AG09309 (cell line): ENCODE measurements around the gene NUMB.

Experiments
- DNase-seq: peaks from one replicate; pipeline ENCODE4 v3.0.0-alpha.2; 2010; ENCODE audit warnings: low read depth
- H3K4me3 ChIP-seq: 2 replicates; pipeline ENCODE4 v1.5.1; 2011; ENCODE audit warnings: mild to moderate bottlenecking, low read depth, low read length, moderate library complexity; ENCODE audit not compliant: control insufficient read depth
- TF ChIP-seq, protein P1 (sequence below): IDR thresholded peaks from 2 replicates; pipeline ENCODE4 v1.5.1; 2011; ENCODE audit warnings: mild to moderate bottlenecking, low read depth, low read length, inconsistent platforms; ENCODE audit not compliant: insufficient read depth, control insufficient read depth; ENCODE audit errors: missing control alignments

NUMB gene

DNA sequence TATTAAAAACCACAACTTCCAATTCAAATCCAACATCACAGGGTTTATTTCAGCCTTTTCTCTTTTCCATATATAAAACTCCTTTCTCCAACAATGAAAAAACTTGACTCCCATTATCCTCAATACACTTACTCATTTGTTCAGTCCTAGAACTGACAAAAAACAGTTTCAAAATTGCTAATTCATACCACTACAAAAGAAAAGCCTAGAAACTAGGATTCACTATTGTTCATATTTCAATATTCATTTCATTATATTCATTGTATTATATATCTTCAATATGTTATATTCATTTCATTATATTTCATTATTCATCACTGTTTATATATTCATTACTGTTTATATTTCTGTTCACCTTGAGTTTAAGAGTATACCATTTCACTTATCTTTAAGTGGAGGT is 85.8 kb downstream of the NUMB start:
- H3K4me3 ChIP-seq = no peak overlapping the region
- TF ChIP-seq, protein P1, sequence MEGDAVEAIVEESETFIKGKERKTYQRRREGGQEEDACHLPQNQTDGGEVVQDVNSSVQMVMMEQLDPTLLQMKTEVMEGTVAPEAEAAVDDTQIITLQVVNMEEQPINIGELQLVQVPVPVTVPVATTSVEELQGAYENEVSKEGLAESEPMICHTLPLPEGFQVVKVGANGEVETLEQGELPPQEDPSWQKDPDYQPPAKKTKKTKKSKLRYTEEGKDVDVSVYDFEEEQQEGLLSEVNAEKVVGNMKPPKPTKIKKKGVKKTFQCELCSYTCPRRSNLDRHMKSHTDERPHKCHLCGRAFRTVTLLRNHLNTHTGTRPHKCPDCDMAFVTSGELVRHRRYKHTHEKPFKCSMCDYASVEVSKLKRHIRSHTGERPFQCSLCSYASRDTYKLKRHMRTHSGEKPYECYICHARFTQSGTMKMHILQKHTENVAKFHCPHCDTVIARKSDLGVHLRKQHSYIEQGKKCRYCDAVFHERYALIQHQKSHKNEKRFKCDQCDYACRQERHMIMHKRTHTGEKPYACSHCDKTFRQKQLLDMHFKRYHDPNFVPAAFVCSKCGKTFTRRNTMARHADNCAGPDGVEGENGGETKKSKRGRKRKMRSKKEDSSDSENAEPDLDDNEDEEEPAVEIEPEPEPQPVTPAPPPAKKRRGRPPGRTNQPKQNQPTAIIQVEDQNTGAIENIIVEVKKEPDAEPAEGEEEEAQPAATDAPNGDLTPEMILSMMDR = no peak
- DNase-seq = no peak

DNA sequence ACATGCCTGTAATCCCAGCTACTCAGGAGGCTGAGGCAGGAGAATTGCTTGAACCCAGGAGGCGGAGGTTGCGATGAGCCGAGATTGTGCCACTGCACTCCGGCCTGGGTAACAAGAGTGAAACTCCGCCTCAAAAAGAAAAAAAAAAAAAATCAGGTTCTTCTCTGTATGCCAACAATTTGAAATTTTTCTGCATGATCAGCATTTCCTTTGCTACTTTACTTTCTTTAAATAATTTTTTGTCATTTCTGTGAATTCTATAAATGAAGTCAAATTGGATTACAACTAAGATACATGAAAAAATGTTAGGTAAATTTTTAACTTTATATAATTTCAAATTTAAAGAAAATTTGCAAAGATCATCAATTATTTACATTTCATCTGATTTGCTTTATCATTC is 87.8 kb downstream of the NUMB start:
- no peak overlapping the region for H3K4me3 ChIP-seq
- TF ChIP-seq, protein P1 = no peak
- DNase-seq = no peak

DNA sequence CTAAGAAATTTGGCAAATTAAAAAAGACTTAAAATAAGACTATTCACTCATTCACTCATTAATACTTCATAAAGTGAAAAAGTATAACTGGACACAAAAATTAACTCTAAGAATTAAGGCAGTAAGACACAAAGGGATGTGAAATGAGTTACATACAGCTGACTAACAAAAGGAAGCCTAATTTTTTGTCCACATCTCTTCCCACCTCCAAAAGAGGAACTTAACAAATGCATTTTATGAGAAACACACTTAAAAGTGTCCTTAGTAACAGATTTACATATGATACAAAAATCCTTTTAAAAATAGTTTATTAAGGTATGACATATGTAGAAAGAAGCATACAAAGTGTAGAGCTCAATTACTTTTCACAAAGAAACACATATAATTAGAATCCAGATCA is 88.9 kb downstream of the NUMB start:
- TF ChIP-seq, protein P1 = no peak
- no peak overlapping the region for H3K4me3 ChIP-seq
- DNase-seq = no peak

DNA sequence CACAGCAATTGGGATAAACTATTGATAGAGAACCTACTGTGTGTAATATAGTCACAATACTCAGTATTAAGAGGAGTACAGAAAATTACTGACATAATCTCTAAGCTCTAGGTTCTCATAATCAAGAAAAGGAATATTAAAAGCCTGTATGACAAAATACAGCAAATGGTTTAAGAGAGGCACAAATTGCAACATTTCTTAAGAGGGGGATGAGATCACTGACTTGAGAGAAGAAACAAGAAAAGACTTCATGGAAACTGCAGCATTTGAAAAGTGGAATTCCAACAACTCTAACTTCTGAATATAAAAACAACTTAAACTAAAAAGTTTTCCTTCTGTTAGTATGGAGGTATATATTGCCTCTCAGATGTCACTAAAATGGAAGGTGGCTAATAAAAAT is 89.7 kb downstream of the NUMB start:
- DNase-seq = no peak
- TF ChIP-seq, protein P1 = no peak

DNA sequence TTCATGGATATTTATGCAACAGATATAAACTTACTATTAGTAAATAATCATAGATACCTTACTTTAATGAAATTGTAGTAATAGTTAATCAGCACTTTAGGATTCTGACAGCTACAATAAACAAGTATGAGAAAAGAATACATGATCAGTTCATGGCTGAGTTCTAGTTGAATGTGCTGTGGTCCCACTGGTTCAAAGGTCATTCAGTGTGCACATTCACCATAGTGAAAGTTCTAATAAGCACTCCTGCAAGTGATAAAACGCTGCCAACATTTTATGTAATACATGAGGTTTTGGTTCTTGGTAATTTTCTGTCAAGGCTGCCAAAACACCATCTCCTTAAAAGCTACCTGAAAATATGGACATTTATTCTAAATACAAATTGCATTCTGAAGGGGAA is 92.6 kb downstream of the NUMB start:
- TF ChIP-seq, protein P1 = no peak
- no peak for DNase-seq
- no peak overlapping the region for H3K4me3 ChIP-seq

More for the DNA sequence above, 89.7 kb downstream of the NUMB start:
- H3K4me3 ChIP-seq = no peak overlapping the region

DNA sequence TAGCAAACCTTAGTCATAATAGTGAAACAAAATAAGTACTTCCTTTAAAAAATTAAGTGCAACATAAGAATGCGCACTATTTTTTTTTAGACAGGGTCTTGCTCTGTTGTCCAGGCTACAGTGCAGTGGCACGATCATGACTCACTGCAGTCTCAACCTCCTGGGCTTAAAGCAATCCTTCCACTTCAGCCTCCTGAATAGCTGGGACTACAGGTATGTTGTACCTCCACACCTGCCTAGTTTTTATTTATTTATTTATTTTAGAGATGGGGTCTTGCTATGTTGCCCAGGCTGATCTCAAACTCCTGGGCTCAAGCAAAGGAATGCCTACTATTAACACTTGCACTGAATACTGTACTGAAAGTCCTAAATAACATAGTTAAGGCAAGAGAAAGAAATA is 93.8 kb downstream of the NUMB start:
- no peak for DNase-seq
- TF ChIP-seq, protein P1 = no peak
- no peak overlapping the region for H3K4me3 ChIP-seq

DNA sequence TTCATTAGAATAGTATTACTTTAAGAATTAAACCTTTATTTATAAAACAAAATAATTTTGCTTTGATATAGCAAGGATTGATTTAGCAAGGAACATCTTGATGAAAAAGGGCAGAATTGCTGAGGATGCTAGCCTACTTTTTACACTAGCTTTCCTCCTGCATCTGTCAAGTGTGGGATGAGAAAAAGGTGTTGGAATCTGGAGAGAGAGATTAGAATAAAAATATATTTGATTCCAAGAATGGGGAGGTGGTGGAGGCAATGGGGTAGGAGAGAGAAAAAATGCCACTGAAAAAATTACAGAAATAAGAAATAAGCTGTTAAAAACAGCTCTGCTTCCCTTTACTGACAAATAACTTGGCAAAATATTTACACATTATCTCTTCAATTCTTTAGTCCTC is 98.9 kb downstream of the NUMB start:
- no peak overlapping the region for H3K4me3 ChIP-seq
- TF ChIP-seq, protein P1 = no peak
- DNase-seq = no peak
